Gastrocnemius medialis (tissue), 4 donors: ENCODE data around the gene FCHSD2. TPM values are rescaled to one million over a fixed set of nuclear protein-coding genes. Genes with fewer than 3 reads are reported as not detected.

Experiments used
- ATAC-seq, 2 donors: fragments of 150-250 bp; one replicate each; pipeline ENCODE4 v1.9.1; 2016
- DNase-seq, 2 donors: peaks; one replicate each; pipeline ENCODE4 v3.0.0-alpha.2; 2019
- H3K27ac ChIP-seq, 4 donors: fragments of 200-600 bp; sonication (generic); 1 replicate in 1 of 4; 2 replicates in 3 of 4; pipeline ENCODE4 v1.5.1; 2016 to 2018; ENCODE audit warnings: mild to moderate bottlenecking in 2 of 4, moderate library complexity in 1 of 4
- H3K27me3 ChIP-seq, 3 donors: fragments of 200-600 bp; sonication (generic) in 2 of 3; 1 replicate in 1 of 3; 2 replicates in 2 of 3; pipeline versions ENCODE4 v1.5.1 to v1.6.0; 2016 to 2019; ENCODE audit warnings: mild to moderate bottlenecking in 1 of 3, moderate library complexity in 1 of 3
- H3K36me3 ChIP-seq, 2 donors: fragments of 200-600 bp; sonication (generic) in 1 of 2; one replicate each; pipeline ENCODE4 v1.5.1; 2017 to 2018
- H3K4me1 ChIP-seq, 2 donors: fragments of 200-600 bp; sonication (generic) in 1 of 2; one replicate each; pipeline ENCODE4 v1.5.1; 2016 to 2017; ENCODE audit warnings: mild to moderate bottlenecking in 2 of 2
- H3K4me3 ChIP-seq, 4 donors: fragments of 200-600 bp; sonication (generic) in 3 of 4; 1 replicate in 1 of 4; 2 replicates in 3 of 4; pipeline ENCODE4 v1.5.1; 2016 to 2019; ENCODE audit warnings: mild to moderate bottlenecking in 2 of 4
- H3K9me3 ChIP-seq, 3 donors: fragments of 200-600 bp; sonication (generic) in 2 of 3; 1 replicate in 1 of 3; 2 replicates in 2 of 3; pipeline ENCODE4 v1.5.1; 2016 to 2019
- POLR2A ChIP-seq, 2 donors: fragments of 450-650 bp; IDR thresholded peaks; one replicate each; pipeline ENCODE4 v1.6.1; 2017; ENCODE audit warnings: antibody characterized with exemption in 2 of 2, mild to moderate bottlenecking in 2 of 2, moderate library complexity in 2 of 2
- in situ Hi-C, 4 donors: fragments of 200-750 bp; cut with MboI; loops; one replicate each; pipeline versions ENCODE4 v1.15.0 to v1.8.0; 2017; ENCODE audit warnings: low sequenced_read_pairs in 4 of 4
- intact Hi-C: fragments of 100-400 bp; cut with DNase I; formaldehyde crosslinking; loops from one replicate; pipeline ENCODE4 v1.15.1; 2023; ENCODE audit warnings: low total_unique reads
- total RNA-seq, 4 donors: library from RNA; depleted of rRNA; stranded (reverse); fragments of >200 nt; gene quantifications; one replicate each; pipeline versions ENCODE4 v1.1.0 to v1.2.3, GENCODE V29; 2016
- TF ChIP-seq, protein P1 (sequence below), 5 experiments: fragments of 450-650 bp in 3 of 5; fragments of 200-600 bp in 2 of 5; sonication (generic) in 2 of 5; IDR thresholded peaks in 4 of 5; conservative IDR thresholded peaks in 1 of 5; 1 replicate in 4 of 5; 2 replicates in 1 of 5; pipeline ENCODE4 v1.5.1; 2016 to 2019; ENCODE audit warnings: antibody characterized with exemption in 5 of 5, mild to moderate bottlenecking in 3 of 5, moderate library complexity in 3 of 5

The FCHSD2 gene
- total RNA-seq, 4 donors from 2014 or later = 5.6 to 10.0 (median 8.0) TPM

DNA sequence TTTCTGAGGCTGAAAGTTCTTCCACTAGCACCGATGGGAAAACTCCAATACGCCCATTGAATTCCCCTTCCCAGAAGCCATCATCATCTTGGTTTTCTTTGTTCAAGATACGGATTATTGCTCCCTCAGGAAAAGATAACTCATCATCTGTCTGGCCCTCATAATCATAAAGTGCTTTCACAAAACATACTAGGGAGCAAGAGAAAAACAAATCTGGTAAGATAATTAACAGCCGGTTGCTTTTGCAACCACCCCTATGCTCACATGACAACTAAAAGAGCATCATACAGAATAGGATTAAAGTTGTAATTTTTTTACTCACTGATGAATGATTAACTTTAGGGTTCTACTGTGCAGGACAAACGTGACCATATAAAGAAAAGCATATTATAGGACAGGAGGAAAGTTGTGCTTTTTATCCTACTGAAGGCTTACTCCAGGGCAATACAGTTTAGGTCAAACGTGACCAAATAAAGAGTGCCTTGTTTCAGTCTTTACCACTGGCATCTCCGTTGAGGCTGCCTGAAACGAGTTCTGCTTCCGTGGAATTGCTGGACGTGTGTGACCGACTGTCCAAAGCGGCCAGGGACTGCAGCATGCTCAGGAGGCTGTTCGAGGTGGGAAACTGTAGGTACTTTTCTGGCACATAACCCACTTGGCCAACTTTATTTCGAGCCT, 299.3 kb downstream of the FCHSD2 start:
- in situ Hi-C loops = loop anchor here (25.0 kb wide), 1 partner anchor 445 kb away; no protein-coding TSS in a partner anchor
- Histone ChIP-seq H3K36me3 (peaks cover 0 to 31% of the 10 kb centered on the region in 2 donors), H3K4me1 (peaks cover 4 to 26% of the 10 kb centered on the region in 2 donors), H3K4me3 (no peak overlapping the region), H3K27me3 (no peaks in the 10 kb centered on the region), H3K9me3 (no peaks in the 10 kb centered on the region), H3K27ac (peak overlapping the region; percentile 17 to 63 (median 50))
- ATAC-seq (peak in 1 of 2 donors; percentile 40), DNase-seq (no peak)
- intact Hi-C loops = no loop called here
- TF ChIP-seq, protein P1, sequence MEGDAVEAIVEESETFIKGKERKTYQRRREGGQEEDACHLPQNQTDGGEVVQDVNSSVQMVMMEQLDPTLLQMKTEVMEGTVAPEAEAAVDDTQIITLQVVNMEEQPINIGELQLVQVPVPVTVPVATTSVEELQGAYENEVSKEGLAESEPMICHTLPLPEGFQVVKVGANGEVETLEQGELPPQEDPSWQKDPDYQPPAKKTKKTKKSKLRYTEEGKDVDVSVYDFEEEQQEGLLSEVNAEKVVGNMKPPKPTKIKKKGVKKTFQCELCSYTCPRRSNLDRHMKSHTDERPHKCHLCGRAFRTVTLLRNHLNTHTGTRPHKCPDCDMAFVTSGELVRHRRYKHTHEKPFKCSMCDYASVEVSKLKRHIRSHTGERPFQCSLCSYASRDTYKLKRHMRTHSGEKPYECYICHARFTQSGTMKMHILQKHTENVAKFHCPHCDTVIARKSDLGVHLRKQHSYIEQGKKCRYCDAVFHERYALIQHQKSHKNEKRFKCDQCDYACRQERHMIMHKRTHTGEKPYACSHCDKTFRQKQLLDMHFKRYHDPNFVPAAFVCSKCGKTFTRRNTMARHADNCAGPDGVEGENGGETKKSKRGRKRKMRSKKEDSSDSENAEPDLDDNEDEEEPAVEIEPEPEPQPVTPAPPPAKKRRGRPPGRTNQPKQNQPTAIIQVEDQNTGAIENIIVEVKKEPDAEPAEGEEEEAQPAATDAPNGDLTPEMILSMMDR (IDR thresholded peaks at IDR 0.05 in 4 of 5, conservative IDR thresholded peaks at IDR 0.05 in 1 of 5) = no peak
- no peak for TF ChIP-seq POLR2A (IDR thresholded peaks at IDR 0.05)

GRCh38 chr11:72842126-72842525, 300.0 kb downstream of the FCHSD2 start:
- TF ChIP-seq POLR2A (IDR thresholded peaks at IDR 0.05) = no peak
- TF ChIP-seq, protein P1 (IDR thresholded peaks at IDR 0.05 in 4 of 5, conservative IDR thresholded peaks at IDR 0.05 in 1 of 5) = no peak
- Histone ChIP-seq H3K27me3 (no peaks in the 10 kb centered on the region), H3K4me1 (peaks cover 8 to 27% of the 10 kb centered on the region in 2 donors), H3K9me3 (no peaks in the 10 kb centered on the region), H3K27ac (peak overlapping the region; percentile 17 to 60 (median 45)), H3K4me3 (no peak overlapping the region), H3K36me3 (peaks cover 0 to 31% of the 10 kb centered on the region in 2 donors)
- no peak for ATAC-seq
- in situ Hi-C loops (loop anchor here (25.0 kb wide), 1 partner anchor 445 kb away; no protein-coding TSS in a partner anchor), intact Hi-C loops (no loop called here)
- no peak for DNase-seq

DNA sequence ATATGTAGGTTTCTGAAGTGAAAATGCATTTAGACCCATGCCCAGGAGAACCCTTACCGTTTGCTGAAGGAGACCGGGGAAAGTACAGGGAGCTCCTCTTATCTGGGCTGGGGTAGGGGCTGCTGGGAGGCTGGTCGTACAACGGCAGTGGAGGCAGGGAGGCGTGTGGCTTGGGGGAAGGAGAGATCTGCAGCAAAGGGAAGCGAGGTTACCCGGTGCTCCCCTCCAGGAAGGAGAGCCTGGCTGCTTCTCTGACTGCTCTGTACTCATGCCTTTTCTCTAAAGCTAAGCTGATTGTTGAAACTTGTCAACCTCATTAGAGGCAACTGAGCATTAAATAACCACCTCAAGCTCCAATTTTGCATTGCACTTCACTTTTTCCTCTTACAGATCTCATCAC, 300.7 kb downstream of the FCHSD2 start:
- ATAC-seq = no peak
- intact Hi-C loops = no loop called here
- H3K36me3 ChIP-seq = peaks cover 0 to 31% of the 10 kb centered on the region in 2 donors
- in situ Hi-C loops = loop anchor here (25.0 kb wide), 1 partner anchor 446 kb away; no protein-coding TSS in a partner anchor
- no peaks in the 10 kb centered on the region for H3K9me3 ChIP-seq
- TF ChIP-seq, protein P1 (IDR thresholded peaks at IDR 0.05 in 4 of 5, conservative IDR thresholded peaks at IDR 0.05 in 1 of 5) = no peak
- TF ChIP-seq POLR2A (IDR thresholded peaks at IDR 0.05) = no peak
- no peaks in the 10 kb centered on the region for H3K27me3 ChIP-seq
- no peak overlapping the region for H3K4me3 ChIP-seq
- no peak for DNase-seq
- H3K4me1 ChIP-seq = peaks cover 11 to 34% of the 10 kb centered on the region in 2 donors
- H3K27ac ChIP-seq = peak overlapping the region in 2 of 4 donors; percentile 33 to 60

- TF ChIP-seq, protein P1 (IDR thresholded peaks at IDR 0.05 in 4 of 5, conservative IDR thresholded peaks at IDR 0.05 in 1 of 5) = no peak
- TF ChIP-seq POLR2A (IDR thresholded peaks at IDR 0.05) = no peak
- H3K27me3 ChIP-seq = no peaks in the 10 kb centered on the region
- no peaks in the 10 kb centered on the region for H3K9me3 ChIP-seq
- H3K4me3 ChIP-seq = no peak overlapping the region
- ATAC-seq (no peak), DNase-seq (no peak)
- intact Hi-C loops = no loop called here
- no peak overlapping the region for H3K27ac ChIP-seq
- H3K36me3 ChIP-seq = peaks cover 0 to 31% of the 10 kb centered on the region in 2 donors
- in situ Hi-C loops = loop anchor here (25.0 kb wide), 1 partner anchor 447 kb away; no protein-coding TSS in a partner anchor
- peaks cover 11 to 39% of the 10 kb centered on the region in 2 donors for H3K4me1 ChIP-seq
Observed at GRCh38 chr11:72840780-72841179, 301.3 kb downstream of the FCHSD2 start.
